ENCODE results near the gene BMP8B.

DNA sequence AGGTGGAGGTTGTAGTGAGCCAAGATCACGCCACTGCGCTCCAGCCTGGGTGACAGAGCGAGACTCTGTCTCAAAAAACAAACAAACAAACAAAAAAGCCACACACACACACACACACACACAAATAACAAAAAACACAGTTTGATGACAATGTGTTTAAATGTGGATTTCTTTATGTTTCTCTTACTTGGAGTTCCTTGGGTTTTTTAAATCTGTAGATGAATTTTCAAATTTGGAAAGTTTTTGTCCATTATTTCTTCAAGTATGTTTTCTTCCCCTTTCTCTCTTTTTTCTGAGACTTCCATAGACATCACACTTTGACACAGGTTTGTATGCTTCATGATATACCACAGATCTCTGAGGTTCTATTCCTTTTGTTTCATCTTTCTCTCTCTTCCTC is 62.1 kb downstream of the BMP8B start:
- TF ChIP-seq CTCF (IDR thresholded peaks at IDR 0.05) (no peak), POLR2A (IDR thresholded peaks at IDR 0.05) (no peak)
